ENCODE results near the gene ADA.

DNA sequence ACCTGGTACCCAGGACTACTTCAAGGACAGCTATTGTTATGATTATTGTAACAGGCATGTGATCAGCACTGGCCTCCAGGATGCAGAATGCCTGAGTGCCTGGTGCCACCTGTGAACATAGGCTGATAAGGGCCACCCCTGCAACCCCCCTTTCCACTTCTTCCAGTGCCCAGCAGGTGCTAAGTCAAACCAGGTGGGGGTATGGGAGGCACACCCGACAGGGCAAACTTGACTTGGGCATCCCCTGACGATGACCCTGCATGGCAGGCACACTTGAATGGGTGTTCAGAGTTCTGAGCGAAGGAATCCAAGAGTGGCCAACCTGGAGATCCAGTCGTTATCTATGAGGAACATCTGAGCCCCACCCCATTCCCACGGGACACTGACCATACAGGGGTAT is 3.4 kb downstream of the ADA start:
- TF ChIP-seq EP300 (IDR thresholded peaks at IDR 0.05) (no peak), POLR2A (IDR thresholded peaks at IDR 0.05) (no peak), CTCF (IDR thresholded peaks at IDR 0.05) (no peak), POLR2AphosphoS5 (IDR thresholded peaks at IDR 0.05) (no peak)
